Measurements from ENCODE around the gene IRF3. TPM values are rescaled to one million over a fixed set of nuclear protein-coding genes. Genes with fewer than 3 reads are reported as not detected.

IRF3 gene
- total RNA-seq, 6 experiments from 2014 or later = 29.6 to 41.8 (median 35.3) TPM

- Histone ChIP-seq H3K27ac (no peak overlapping the region), H3K9me3 (no peaks in the 10 kb centered on the region), H3K4me3 (no peak overlapping the region), H3K36me3 (peaks cover 0 to 30% (median 12%) of the 10 kb centered on the region in 4 donors), H3K4me1 (no peaks in the 10 kb centered on the region), H3K27me3 (no peaks in the 10 kb centered on the region)
- intact Hi-C loops (cut with DNase I) = no loop called here
- no peak for ATAC-seq
- no peak for DNase-seq
- WGBS (ENCODE audit: insufficient coverage, low coverage, low lambda C conversion rate, missing lambda C conversion rate) = 89% methylated on average over 4 of the region's 4 CpGs
- TF ChIP-seq POLR2A (IDR thresholded peaks at IDR 0.05) (no peak), CTCF (IDR thresholded peaks at IDR 0.05) (no peak)
Measured at GRCh38 chr19:49613374-49613773, 52.3 kb downstream of the IRF3 start.

Small RNAs within 50 kb of the gene (microRNA-seq; reads per million reads assigned to microRNA genes)
- 0 reads per million in 2 donors for gene MIR5088

Small RNAs within 50 kb of the gene (small RNA-seq; reads per million reads assigned to genes)
- 0 reads per million in 2 experiments for gene MIR5088

Other genes with a start within 250 kb of the IRF3 start
- not detected for gene PTH2, start 242.4 kb downstream of the IRF3 start, total RNA-seq
- gene GFY, start 240.5 kb downstream of the IRF3 start, total RNA-seq = not detected
- gene SLC17A7, start 224.3 kb downstream of the IRF3 start, total RNA-seq = under 1 TPM in 1 of 6 experiments, not detected in 5; 0.13 TPM
- 10 to 100 TPM; 37.4 to 57.7 (median 43.4) TPM for gene PIH1D1, start 214.0 kb downstream of the IRF3 start, total RNA-seq
- 10 to 100 TPM; 14.4 to 29.6 (median 19.8) TPM for gene ALDH16A1, start 212.6 kb downstream of the IRF3 start, total RNA-seq
- gene FLT3LG, start 191.6 kb downstream of the IRF3 start, total RNA-seq = 1 to 10 TPM in 5 of 6 experiments, under 1 TPM in 1; 0.80 to 4.4 (median 2.3) TPM
- gene RPL13A, start 178.2 kb downstream of the IRF3 start, total RNA-seq = 100 to 1,000 TPM; 675 to 992 (median 801) TPM
- gene RPS11, start 169.4 kb downstream of the IRF3 start, total RNA-seq = 1,000 to 10,000 TPM in 2 of 6 experiments, 100 to 1,000 TPM in 4; 417 to 1,739 (median 617) TPM
- 100 to 1,000 TPM; 123 to 335 (median 245) TPM for gene FCGRT, start 153.2 kb downstream of the IRF3 start, total RNA-seq
- 10 to 100 TPM in 3 of 6 experiments, 1 to 10 TPM in 3; 5.3 to 18.0 (median 10.9) TPM for gene RCN3, start 137.9 kb downstream of the IRF3 start, total RNA-seq
- 10 to 100 TPM; 16.2 to 31.9 (median 23.2) TPM for gene NOSIP, start 85.3 kb downstream of the IRF3 start, total RNA-seq
- 1 to 10 TPM; 2.5 to 5.9 (median 3.1) TPM for gene PRRG2, start 84.5 kb downstream of the IRF3 start, total RNA-seq
- gene PRR12, start 74.7 kb downstream of the IRF3 start, total RNA-seq = 1 to 10 TPM; 4.0 to 8.5 (median 5.5) TPM
- gene RRAS, start 25.7 kb downstream of the IRF3 start, total RNA-seq = 10 to 100 TPM in 5 of 6 experiments, 1 to 10 TPM in 1; 8.5 to 16.4 (median 11.5) TPM
- 10 to 100 TPM; 14.6 to 33.0 (median 27.3) TPM for gene SCAF1, start 23.6 kb downstream of the IRF3 start, total RNA-seq
- 10 to 100 TPM in 4 of 6 experiments, 1 to 10 TPM in 2; 4.5 to 11.6 (median 10.5) TPM for gene BCL2L12, start 76 bp upstream of the IRF3 start, total RNA-seq
- 10 to 100 TPM; 25.3 to 63.2 (median 39.9) TPM for gene PRMT1, start 11.4 kb upstream of the IRF3 start, total RNA-seq
- gene ADM5, start 23.7 kb upstream of the IRF3 start, total RNA-seq = under 1 TPM; 0.19 to 0.70 (median 0.51) TPM
- 1 to 10 TPM in 3 of 6 experiments, under 1 TPM in 3; 0.43 to 6.7 (median 0.97) TPM for gene CPT1C, start 25.3 kb upstream of the IRF3 start, total RNA-seq
- not detected for gene TSKS, start 97.4 kb upstream of the IRF3 start, total RNA-seq
- gene AP2A1, start 101.1 kb upstream of the IRF3 start, total RNA-seq = 100 to 1,000 TPM in 1 of 6 experiments, 10 to 100 TPM in 5; 38.7 to 103 (median 49.8) TPM
- gene FUZ, start 147.4 kb upstream of the IRF3 start, total RNA-seq = 10 to 100 TPM in 1 of 6 experiments, 1 to 10 TPM in 5; 3.7 to 10.7 (median 6.3) TPM
- gene MED25, start 152.4 kb upstream of the IRF3 start, total RNA-seq = 10 to 100 TPM in 5 of 6 experiments, 1 to 10 TPM in 1; 9.9 to 16.3 (median 11.8) TPM
- 10 to 100 TPM; 44.4 to 93.0 (median 69.6) TPM for gene PTOV1, start 185.3 kb upstream of the IRF3 start, total RNA-seq
- gene PNKP, start 201.7 kb upstream of the IRF3 start, total RNA-seq = 10 to 100 TPM; 21.0 to 37.5 (median 27.9) TPM
- 10 to 100 TPM; 18.2 to 27.0 (median 22.4) TPM for gene AKT1S1, start 211.5 kb upstream of the IRF3 start, total RNA-seq
- 10 to 100 TPM; 12.6 to 38.1 (median 27.8) TPM for gene TBC1D17, start 211.8 kb upstream of the IRF3 start, total RNA-seq
- gene IL4I1, start 231.0 kb upstream of the IRF3 start, total RNA-seq = 1 to 10 TPM in 2 of 6 experiments, under 1 TPM in 1, not detected in 3; 0.56 to 4.2 (median 1.0) TPM

Data from right lobe of liver (tissue), 6 donors.